Measurements from ENCODE around the gene PTPRN2.

DNA sequence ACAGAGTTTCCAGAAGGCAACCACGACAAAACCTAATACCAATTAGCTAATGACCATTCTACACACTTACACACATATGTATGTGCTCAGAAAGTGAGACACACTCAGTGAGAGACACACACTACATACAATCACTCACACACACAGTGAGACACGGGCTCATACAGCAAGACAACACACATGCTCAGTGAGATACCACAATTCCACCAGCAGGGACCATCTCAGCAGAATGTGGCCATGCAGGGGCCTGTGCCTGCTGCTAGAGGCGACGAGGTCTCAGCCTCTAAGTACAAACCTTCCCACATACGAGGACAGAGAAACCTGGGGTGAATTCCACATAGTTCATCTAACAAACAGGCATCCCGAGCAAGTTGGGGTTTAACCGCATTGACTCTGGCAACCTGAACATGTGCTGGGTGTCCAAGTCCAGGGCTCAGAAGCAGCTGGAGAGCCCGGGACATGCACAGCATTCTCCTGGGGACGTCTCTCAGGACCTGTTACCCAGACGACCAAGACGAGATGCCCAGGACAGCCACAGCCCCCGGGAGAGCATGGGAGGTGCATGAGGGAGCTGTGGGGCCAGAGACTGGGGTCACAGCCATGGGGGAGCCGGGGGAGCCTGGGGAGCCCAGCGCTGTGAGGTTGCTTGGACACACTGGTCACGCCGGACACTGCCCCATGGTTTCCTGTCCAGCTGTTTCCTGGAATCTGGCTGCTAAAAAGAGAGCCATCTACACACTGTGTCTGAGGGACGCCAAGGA is 523.6 kb downstream of the PTPRN2 start:
- TF ChIP-seq EZH2phosphoT487 (IDR thresholded peaks at IDR 0.05; ENCODE audit: borderline replicate concordance, low read depth) (no peak), CTCF (IDR thresholded peaks at IDR 0.05) (no peak), JUND (IDR thresholded peaks at IDR 0.05) (no peak), EP300 (IDR thresholded peaks at IDR 0.05; ENCODE audit: borderline replicate concordance in 1 of 2, low read depth in 1 of 2, low read length in 1 of 2) (no peak)
